Pancreas (tissue), 10 donors: Measurements from ENCODE around the gene S1PR1. TPM values are rescaled to one million over a fixed set of nuclear protein-coding genes. Genes with fewer than 3 reads are reported as not detected.

Source experiments
- ATAC-seq, 4 donors: fragments of 200-7000 bp; cut with Tn5 transposase; one replicate each; pipeline versions ENCODE4 v1.8.0 to v1.9.1; 2020; ENCODE audit warnings: mild to moderate bottlenecking in 4 of 4, moderate library complexity in 4 of 4
- DNase-seq, 6 donors: peaks; one replicate each; pipeline ENCODE4 v3.0.0-alpha.2; 2020
- FAIRE-seq: peaks from 2 replicates; lab custom pipeline; 2012; peaks lifted over from hg19 to GRCh38; lab: Jason Lieb, UNC
- H3K27ac ChIP-seq, 4 donors: fragments of 200-600 bp; sonication (generic); 1 replicate in 3 of 4; 2 replicates in 1 of 4; pipeline versions ENCODE4 v1.5.0 to v1.8.0; 2020
- H3K27me3 ChIP-seq, 4 donors: fragments of 200-600 bp; one replicate each; pipeline ENCODE4 v1.8.0; 2021
- H3K36me3 ChIP-seq, 3 donors: fragments of 200-600 bp; sonication (generic) in 1 of 3; one replicate each; pipeline versions ENCODE4 v1.5.0 to v1.8.0; 2020 to 2021
- H3K4me1 ChIP-seq, 3 donors: fragments of 200-600 bp; one replicate each; pipeline ENCODE4 v1.8.0; 2021
- H3K4me3 ChIP-seq, 4 donors: fragments of 200-600 bp; sonication (generic) in 2 of 4; one replicate each; pipeline versions ENCODE4 v1.5.0 to v1.8.0; 2020 to 2021
- H3K9me3 ChIP-seq, 4 donors: fragments of 200-600 bp; one replicate each; pipeline ENCODE4 v1.8.0; 2021
- CTCF ChIP-seq, 4 donors: fragments of 200-600 bp; sonication (generic) in 3 of 4; IDR thresholded peaks; one replicate each; pipeline versions ENCODE4 v1.5.0 to v1.8.0; 2021; ENCODE audit warnings: antibody characterized with exemption in 4 of 4
- WGBS, 2 donors: extraction: QIAGEN DNeasy Blood & Tissue Kit; methylation state at CpG; one replicate each; pipeline ENCODE4 v1.1.7; 2013; 5-methylcytosine and 5-hydroxymethylcytosine counted together
- intact Hi-C, 3 donors: fragments of 100-400 bp; cut with DNase I; formaldehyde crosslinking; loops; one replicate each; pipeline versions ENCODE4 v1.11.1 to v1.14.2; 2022
- polyA plus RNA-seq, 2 donors: library from polyadenylated mRNA; stranded (reverse); fragments of 200-250 nt; gene quantifications; one replicate each; pipeline ENCODE4 v1.2.3, GENCODE V29; 2013
- total RNA-seq, 6 donors: library from RNA; stranded (reverse); fragmentation: NEBNext Ultra II Directional in 4 of 6; extraction: Animal tissue kit (Norgen Biotek cat#: 25700) in 4 of 6; gene quantifications; one replicate each; pipeline versions ENCODE4 v1.2.1 to v1.2.4, GENCODE V29; 2021 to 2023
- donor health status: healthy with polysubstance abuse.
- donor health status: DM: no; HTN: no; CAD: no; lungs with moderate emphysema.
- donor health status: DM: no; HTN: no; CAD: no.
- donor health status: control.
- donor health status: control.
- donor health status: Bipolar disorder and iron deficiency.
- donor health status: DM: yes; HTN: yes; CAD: no.
- donor health status: DM: no; HTN: no; CAD: no.
- donor health status: DM: no; HTN: no; CAD: no.
- donor health status: DM: yes; HTN: yes; CAD: no.

The S1PR1 gene
- total and polyA plus RNA-seq, 8 donors: 2.3 to 10.1 (median 5.7) TPM

GRCh38 chr1:101191049-101191448 is 45.8 kb upstream of the S1PR1 start:
- Histone ChIP-seq H3K4me3 (no peak overlapping the region), H3K27ac (no peak overlapping the region), H3K9me3 (no peaks in the 10 kb centered on the region), H3K36me3 (no peaks in the 10 kb centered on the region), H3K27me3 (no peaks in the 10 kb centered on the region), H3K4me1 (no peaks in the 10 kb centered on the region)
- no peak for ATAC-seq
- FAIRE-seq: no peak
- DNase-seq: no peak
- intact Hi-C loops: no loop called here
- no peak for TF ChIP-seq CTCF (IDR thresholded peaks at IDR 0.05)

DNA sequence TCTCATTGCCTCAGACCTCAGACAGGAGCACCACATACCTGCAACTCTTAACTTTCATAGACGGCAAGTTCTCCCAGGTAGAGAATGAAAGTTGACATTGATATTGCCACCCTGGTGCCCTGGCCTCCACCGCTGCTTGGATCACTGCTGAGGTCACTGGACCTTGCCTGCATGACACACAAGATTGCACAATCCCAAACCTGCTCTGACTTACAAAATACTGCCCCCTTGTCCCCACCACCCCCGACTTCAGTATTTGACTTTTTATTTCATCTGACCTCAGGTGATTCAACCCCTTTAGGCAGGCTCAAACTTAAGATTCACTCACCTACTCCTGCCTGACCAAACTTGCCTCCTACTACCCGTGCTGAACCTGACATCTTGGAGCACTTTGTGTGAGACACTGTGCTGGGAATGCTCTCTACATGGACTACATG is 43.1 kb upstream of the S1PR1 start:
- H3K27ac ChIP-seq: no peak overlapping the region
- no peaks in the 10 kb centered on the region for H3K27me3 ChIP-seq
- intact Hi-C loops: no loop called here
- WGBS, 2 donors: 53% methylated on average over 4 of the region's 4 CpGs
- no peak for TF ChIP-seq CTCF (IDR thresholded peaks at IDR 0.05)
- no peaks in the 10 kb centered on the region for H3K9me3 ChIP-seq
- no peaks in the 10 kb centered on the region for H3K36me3 ChIP-seq
- no peak for ATAC-seq
- H3K4me1 ChIP-seq: no peaks in the 10 kb centered on the region
- DNase-seq: no peak
- FAIRE-seq: no peak
- H3K4me3 ChIP-seq: no peak overlapping the region

- FAIRE-seq: no peak
- DNase-seq: no peak
- H3K9me3 ChIP-seq: no peaks in the 10 kb centered on the region
- no peak overlapping the region for H3K4me3 ChIP-seq
- TF ChIP-seq CTCF (IDR thresholded peaks at IDR 0.05): no peak
- intact Hi-C loops: no loop called here
- H3K27ac ChIP-seq: no peak overlapping the region
- H3K4me1 ChIP-seq: no peaks in the 10 kb centered on the region
- no peaks in the 10 kb centered on the region for H3K27me3 ChIP-seq
- H3K36me3 ChIP-seq: no peaks in the 10 kb centered on the region
- WGBS, 2 donors: 60 to 88% methylated on average over 1 of the region's 1 CpG
- ATAC-seq: no peak
Measured at GRCh38 chr1:101194746-101195145, 42.1 kb upstream of the S1PR1 start.

DNA sequence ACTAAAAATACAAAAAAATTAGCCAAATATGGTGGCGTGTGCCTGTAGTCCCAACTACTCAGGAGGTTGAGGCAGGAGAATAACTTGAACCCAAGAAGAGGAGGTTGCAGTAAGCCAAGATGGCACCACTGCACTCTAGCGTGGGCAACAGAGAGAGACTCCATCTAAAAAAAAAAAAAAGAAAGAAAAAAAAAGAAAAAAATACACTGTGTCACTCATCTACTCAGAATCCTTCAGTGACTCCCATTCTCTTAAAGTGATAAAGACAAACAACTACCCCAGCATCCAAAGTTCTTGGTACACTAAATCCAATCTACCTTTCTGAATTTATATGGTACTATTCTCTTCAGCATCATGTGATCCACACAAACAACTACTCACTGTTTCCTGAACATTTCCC is 40.2 kb upstream of the S1PR1 start:
- no peak overlapping the region for H3K27ac ChIP-seq
- TF ChIP-seq CTCF (IDR thresholded peaks at IDR 0.05): no peak
- no peaks in the 10 kb centered on the region for H3K4me1 ChIP-seq
- no peaks in the 10 kb centered on the region for H3K9me3 ChIP-seq
- FAIRE-seq (no peak), DNase-seq (no peak), ATAC-seq (no peak)
- H3K36me3 ChIP-seq: no peaks in the 10 kb centered on the region
- intact Hi-C loops: no loop called here
- 76 to 84% methylated on average over 2 of the region's 2 CpGs for WGBS, 2 donors
- H3K27me3 ChIP-seq: no peaks in the 10 kb centered on the region
- H3K4me3 ChIP-seq: no peak overlapping the region

DNA sequence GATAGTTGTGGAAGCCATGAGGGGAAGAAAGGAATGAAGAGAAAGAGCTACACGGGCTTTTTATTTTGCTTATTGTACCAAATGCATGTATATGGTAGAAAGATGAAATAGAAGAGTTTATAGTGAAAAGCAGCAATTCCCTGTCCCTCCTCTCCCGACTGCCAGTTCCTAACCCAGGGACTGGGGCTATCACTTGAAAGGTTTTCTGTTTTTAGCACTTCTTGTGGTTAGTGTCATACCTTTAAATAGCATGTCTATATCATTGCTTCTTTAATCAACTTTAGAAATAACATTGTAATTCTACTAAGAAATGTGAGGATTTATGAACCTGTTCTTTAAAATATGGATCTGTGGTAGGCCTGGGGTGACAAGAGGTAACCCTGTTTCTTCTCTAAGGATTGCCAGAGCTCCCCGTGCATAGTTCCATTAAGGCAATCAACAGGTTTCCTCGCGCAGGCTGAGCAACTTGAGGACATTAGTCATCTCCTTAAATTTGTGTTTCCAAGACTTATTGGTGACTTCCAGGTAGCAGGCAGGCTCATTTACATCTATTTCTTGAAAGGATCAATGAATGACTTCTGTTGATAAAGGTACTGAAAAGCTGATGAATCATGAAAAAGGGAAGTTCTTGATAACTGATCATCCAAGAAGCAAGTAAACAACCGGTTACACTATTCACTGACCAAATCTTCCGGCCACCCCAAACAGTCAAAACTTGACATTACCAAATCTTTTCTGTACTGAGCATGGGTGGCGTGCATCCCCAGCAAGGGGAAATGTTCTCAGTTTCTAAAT is 37.8 kb upstream of the S1PR1 start:
- ATAC-seq (no peak), DNase-seq (no peak), FAIRE-seq (no peak)
- intact Hi-C loops: no loop called here
- no peaks in the 10 kb centered on the region for H3K4me1 ChIP-seq
- H3K27ac ChIP-seq: no peak overlapping the region
- no peaks in the 10 kb centered on the region for H3K36me3 ChIP-seq
- TF ChIP-seq CTCF (IDR thresholded peaks at IDR 0.05): no peak
- WGBS, 2 donors: 72 to 82% methylated on average over 8 of the region's 8 CpGs
- H3K27me3 ChIP-seq: no peaks in the 10 kb centered on the region
- H3K9me3 ChIP-seq: no peaks in the 10 kb centered on the region
- H3K4me3 ChIP-seq: no peak overlapping the region
